Measurements from ENCODE around the gene TRPV5. TPM values are rescaled to one million over a fixed set of nuclear protein-coding genes. Genes with fewer than 3 reads are reported as not detected.

Gene TRPV5
- total RNA-seq, 4 donors from 2014 or later = not detected

GRCh38 chr7:142892951-142893350, 40.6 kb downstream of the TRPV5 start:
- H3K4me3 ChIP-seq = no peak overlapping the region
- in situ Hi-C loops (cut with MboI; ENCODE audit: low pct_ligation_motif_present in 1 of 4, low pct_unique_long_range_greater_than_20kb in 1 of 4, low sequenced_read_pairs in 3 of 4) = loop anchor here in 1 of 4 donors (25.0 kb wide), 1 partner anchor 319 kb away; the partner anchor contains the start of gene TAS2R40

GRCh38 chr7:142891490-142892082, 42.0 kb downstream of the TRPV5 start:
- 23 to 84% methylated on average over 2 to 10 of the region's 10 CpGs for WGBS, 2 donors (ENCODE audit: low coverage in 1 of 2)
- in situ Hi-C loops (cut with MboI; ENCODE audit: low pct_ligation_motif_present in 1 of 4, low pct_unique_long_range_greater_than_20kb in 1 of 4, low sequenced_read_pairs in 3 of 4) = loop anchor here in 1 of 4 donors (25.0 kb wide), 1 partner anchor 321 kb away; the partner anchor contains the start of gene TAS2R40

More at GRCh38 chr7:142892951-142893350, 40.6 kb downstream of the TRPV5 start:
- intact Hi-C loops (cut with DNase I; ENCODE audit: low total_unique reads) = no loop called here
- 86% methylated on average over 5 of the region's 5 CpGs; no CpG with 5 or more reads in 1 of the 2 donors for WGBS, 2 donors (ENCODE audit: low coverage in 1 of 2)
- H3K27ac ChIP-seq = no peak overlapping the region
- no peaks in the 10 kb centered on the region for H3K27me3 ChIP-seq
- no peaks in the 10 kb centered on the region for H3K4me1 ChIP-seq
- TF ChIP-seq CTCF (IDR thresholded peaks at IDR 0.05) (no peak), EP300 (IDR thresholded peaks at IDR 0.05; ENCODE audit: low read depth) (no peak), POLR2AphosphoS5 (IDR thresholded peaks at IDR 0.05) (no peak), POLR2A (IDR thresholded peaks at IDR 0.05) (no peak)
- no peaks in the 10 kb centered on the region for H3K36me3 ChIP-seq
- DNase-seq = no peak
- no peaks in the 10 kb centered on the region for H3K9me3 ChIP-seq

GRCh38 chr7:142890874-142891485, 42.6 kb downstream of the TRPV5 start:
- Histone ChIP-seq H3K4me1 (no peaks in the 10 kb centered on the region), H3K4me3 (no peak overlapping the region), H3K27ac (no peak overlapping the region), H3K27me3 (no peaks in the 10 kb centered on the region), H3K9me3 (no peaks in the 10 kb centered on the region), H3K36me3 (no peaks in the 10 kb centered on the region)
- in situ Hi-C loops (cut with MboI; ENCODE audit: low pct_ligation_motif_present in 1 of 4, low pct_unique_long_range_greater_than_20kb in 1 of 4, low sequenced_read_pairs in 3 of 4) = loop anchor here in 1 of 4 donors (25.0 kb wide), 1 partner anchor 321 kb away; the partner anchor contains the start of gene TAS2R40
- WGBS, 2 donors (ENCODE audit: low coverage in 1 of 2) = 0 to 80% methylated on average over 1 to 12 of the region's 12 CpGs
- no peak for TF ChIP-seq POLR2A (IDR thresholded peaks at IDR 0.05)
- TF ChIP-seq CTCF (IDR thresholded peaks at IDR 0.05) = no peak
- TF ChIP-seq POLR2AphosphoS5 (IDR thresholded peaks at IDR 0.05) = no peak
- no peak for TF ChIP-seq EP300 (IDR thresholded peaks at IDR 0.05; ENCODE audit: low read depth)
- intact Hi-C loops (cut with DNase I; ENCODE audit: low total_unique reads) = no loop called here
- DNase-seq = no peak

More at GRCh38 chr7:142891490-142892082, 42.0 kb downstream of the TRPV5 start:
- H3K27ac ChIP-seq = no peak overlapping the region
- no peak for DNase-seq
- no peak overlapping the region for H3K4me3 ChIP-seq
- intact Hi-C loops (cut with DNase I; ENCODE audit: low total_unique reads) = no loop called here
- H3K27me3 ChIP-seq = no peaks in the 10 kb centered on the region
- TF ChIP-seq POLR2AphosphoS5 (IDR thresholded peaks at IDR 0.05) = no peak
- no peak for TF ChIP-seq CTCF (IDR thresholded peaks at IDR 0.05)
- TF ChIP-seq EP300 (IDR thresholded peaks at IDR 0.05; ENCODE audit: low read depth) = no peak
- TF ChIP-seq POLR2A (IDR thresholded peaks at IDR 0.05) = no peak
- H3K9me3 ChIP-seq = no peaks in the 10 kb centered on the region
- no peaks in the 10 kb centered on the region for H3K36me3 ChIP-seq
- no peaks in the 10 kb centered on the region for H3K4me1 ChIP-seq

GRCh38 chr7:142889816-142890215, 43.7 kb downstream of the TRPV5 start:
- H3K36me3 ChIP-seq = no peaks in the 10 kb centered on the region
- no peak overlapping the region for H3K27ac ChIP-seq
- no peak for DNase-seq
- TF ChIP-seq CTCF (IDR thresholded peaks at IDR 0.05) (no peak), POLR2AphosphoS5 (IDR thresholded peaks at IDR 0.05) (no peak), POLR2A (IDR thresholded peaks at IDR 0.05) (no peak), EP300 (IDR thresholded peaks at IDR 0.05; ENCODE audit: low read depth) (no peak)
- H3K27me3 ChIP-seq = no peaks in the 10 kb centered on the region
- no peaks in the 10 kb centered on the region for H3K4me1 ChIP-seq
- no peak overlapping the region for H3K4me3 ChIP-seq
- intact Hi-C loops (cut with DNase I; ENCODE audit: low total_unique reads) (no loop called here), in situ Hi-C loops (cut with MboI; ENCODE audit: low pct_ligation_motif_present in 1 of 4, low pct_unique_long_range_greater_than_20kb in 1 of 4, low sequenced_read_pairs in 3 of 4) (loop anchor here in 1 of 4 donors (25.0 kb wide), 1 partner anchor 322 kb away; the partner anchor contains the start of gene TAS2R40)
- H3K9me3 ChIP-seq = no peaks in the 10 kb centered on the region
- 31% methylated on average over 3 of the region's 3 CpGs; no CpG with 5 or more reads in 1 of the 2 donors for WGBS, 2 donors (ENCODE audit: low coverage in 1 of 2)

All from transverse colon (tissue), 4 donors.